MM.1S (cell line): ENCODE results near the gene FIBP.

Experiments
- DNase-seq: peaks from one replicate; pipeline ENCODE4 v3.0.0-alpha.2; 2015
- H2AFZ ChIP-seq: fragments of 300-600 bp; sonication (generic); 2 replicates; pipeline ENCODE4 v1.6.0; 2016; ENCODE audit warnings: antibody characterized with exemption, low read length
- H3F3A ChIP-seq: fragments of 300-600 bp; sonication (generic); 2 replicates; pipeline ENCODE4 v1.6.1; 2016; ENCODE audit warnings: mild to moderate bottlenecking, antibody characterized with exemption, low read length, moderate library complexity, mixed read lengths; ENCODE audit not compliant: insufficient read depth
- H3K27ac ChIP-seq: fragments of 300-600 bp; sonication (generic); 2 replicates; pipeline ENCODE4 v1.5.1; 2016; ENCODE audit warnings: mild to moderate bottlenecking, low read length
- H3K27me3 ChIP-seq: fragments of 300-600 bp; sonication (generic); replicated peaks from 2 replicates; pipeline ENCODE4 v1.6.0; 2016; ENCODE audit warnings: low read length; ENCODE audit not compliant: insufficient read depth
- H3K36me3 ChIP-seq: fragments of 300-600 bp; sonication (generic); replicated peaks from 2 replicates; pipeline ENCODE4 v1.6.1; 2016; ENCODE audit warnings: mild to moderate bottlenecking, low read length, mixed read lengths; ENCODE audit not compliant: insufficient read depth
- H3K4me1 ChIP-seq: fragments of 300-600 bp; sonication (generic); 2 replicates; pipeline ENCODE4 v1.6.1; 2016; ENCODE audit warnings: low read length, mixed read lengths
- H3K4me2 ChIP-seq: fragments of 300-600 bp; sonication (generic); 2 replicates; pipeline ENCODE4 v1.6.0; 2016; ENCODE audit warnings: low read depth, low read length
- H3K4me3 ChIP-seq: fragments of 300-600 bp; sonication (generic); 2 replicates; pipeline ENCODE4 v1.5.1; 2016; ENCODE audit warnings: low read length, mixed read lengths
- H3K79me2 ChIP-seq: fragments of 300-600 bp; sonication (generic); 2 replicates; pipeline ENCODE4 v1.6.1; 2016; ENCODE audit warnings: mixed run types, low read length, mixed read lengths
- H3K9ac ChIP-seq: fragments of 300-600 bp; sonication (generic); 2 replicates; pipeline ENCODE4 v1.6.1; 2016; ENCODE audit warnings: low read length, mixed read lengths
- H3K9me2 ChIP-seq: fragments of 300-600 bp; sonication (generic); replicated peaks from 2 replicates; pipeline ENCODE4 v1.6.1; 2016; ENCODE audit warnings: mild to moderate bottlenecking, low read length, mixed read lengths; ENCODE audit not compliant: insufficient read depth
- H3K9me3 ChIP-seq: fragments of 300-600 bp; sonication (generic); replicated peaks from 2 replicates; pipeline ENCODE4 v1.6.1; 2016; ENCODE audit warnings: mild to moderate bottlenecking, low read length, mixed read lengths; ENCODE audit not compliant: insufficient read depth
- H4K20me1 ChIP-seq: fragments of 300-600 bp; sonication (generic); 2 replicates; pipeline ENCODE4 v1.6.1; 2016; ENCODE audit warnings: mild to moderate bottlenecking, low read length, moderate library complexity, mixed read lengths; ENCODE audit not compliant: insufficient read depth
- EZH2 ChIP-seq: fragments of 300-600 bp; sonication (generic); optimal IDR thresholded peaks from 2 replicates; pipeline ENCODE3; 2017; ENCODE audit warnings: low read depth, mild to moderate bottlenecking, antibody characterized with exemption, low read length, mixed read lengths
- EZH2phosphoT487 ChIP-seq: fragments of 300-600 bp; sonication (generic); IDR thresholded peaks from 2 replicates; pipeline ENCODE4 v1.6.1; 2018; ENCODE audit warnings: antibody characterized with exemption, low read length
- TF ChIP-seq, protein P1 (sequence below): fragments of 300-600 bp; sonication (generic); IDR thresholded peaks from 2 replicates; pipeline ENCODE4 v1.5.1; 2016; ENCODE audit warnings: antibody characterized with exemption, low read length, mixed read lengths

Gene FIBP

DNA sequence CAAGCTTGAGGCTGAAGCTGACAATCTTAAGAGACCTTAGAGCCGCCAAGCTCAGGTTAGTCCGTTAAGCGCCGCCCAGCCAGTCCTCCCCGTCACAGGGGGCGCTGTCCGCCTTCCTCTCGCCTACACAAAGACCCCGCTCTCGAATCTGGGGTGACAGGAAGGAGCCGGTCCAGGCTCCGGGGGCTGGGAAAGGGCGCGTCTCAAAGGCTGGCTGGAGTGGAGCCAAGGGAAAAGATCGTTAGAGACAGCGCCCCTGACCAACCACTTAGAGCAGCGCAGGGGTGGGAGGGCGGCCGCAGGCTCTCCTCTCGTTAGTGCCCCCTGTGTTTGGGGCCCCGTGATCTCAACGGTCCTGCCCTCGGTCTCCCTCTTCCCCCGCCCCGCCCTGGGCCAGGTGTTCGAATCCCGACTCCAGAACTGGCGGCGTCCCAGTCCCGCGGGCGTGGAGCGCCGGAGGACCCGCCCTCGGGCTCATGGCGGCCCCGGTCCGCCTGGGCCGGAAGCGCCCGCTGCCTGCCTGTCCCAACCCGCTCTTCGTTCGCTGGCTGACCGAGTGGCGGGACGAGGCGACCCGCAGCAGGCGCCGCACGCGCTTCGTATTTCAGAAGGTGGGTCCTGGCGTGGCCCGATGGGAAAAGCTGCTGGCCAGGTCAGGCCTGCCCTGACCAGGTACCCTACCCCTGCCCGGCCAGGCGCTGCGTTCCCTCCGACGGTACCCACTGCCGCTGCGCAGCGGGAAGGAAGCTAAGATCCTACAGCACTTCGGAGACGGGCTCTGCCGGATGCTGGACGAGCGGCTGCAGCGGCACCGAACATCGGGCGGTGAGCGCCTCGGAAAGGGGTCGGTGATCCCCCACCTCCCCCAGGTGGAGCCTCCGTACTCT is 27.8 kb downstream of the FIBP start, which contains the start of gene MUS81:
Gene MUS81 (plus strand): TSS at position 156 of the 887 bp plus-strand sequence. CDS start 321 bp downstream, at position 477.
- Histone ChIP-seq H2AFZ (peak within 1 kb of the TSS; percentile 90), H3K9me3 (no peaks in the 10 kb centered on the region), H4K20me1 (peaks cover 13% of the 10 kb centered on the region), H3K4me2 (peak within 1 kb of the TSS; percentile 96), H3K36me3 (peaks cover 11% of the 10 kb centered on the region), H3K27ac (peak within 1 kb of the TSS; percentile 86), H3K27me3 (no peaks in the 10 kb centered on the region), H3K4me1 (peaks cover 16% of the 10 kb centered on the region), H3K9ac (peak within 1 kb of the TSS; percentile 93), H3K9me2 (no peaks in the 10 kb centered on the region), H3K79me2 (peaks cover 52% of the 10 kb centered on the region), H3F3A (peaks cover 40% of the 10 kb centered on the region), H3K4me3 (peak within 1 kb of the TSS; percentile 99)
- peak; percentile 96 for DNase-seq
- TF ChIP-seq, protein P1, sequence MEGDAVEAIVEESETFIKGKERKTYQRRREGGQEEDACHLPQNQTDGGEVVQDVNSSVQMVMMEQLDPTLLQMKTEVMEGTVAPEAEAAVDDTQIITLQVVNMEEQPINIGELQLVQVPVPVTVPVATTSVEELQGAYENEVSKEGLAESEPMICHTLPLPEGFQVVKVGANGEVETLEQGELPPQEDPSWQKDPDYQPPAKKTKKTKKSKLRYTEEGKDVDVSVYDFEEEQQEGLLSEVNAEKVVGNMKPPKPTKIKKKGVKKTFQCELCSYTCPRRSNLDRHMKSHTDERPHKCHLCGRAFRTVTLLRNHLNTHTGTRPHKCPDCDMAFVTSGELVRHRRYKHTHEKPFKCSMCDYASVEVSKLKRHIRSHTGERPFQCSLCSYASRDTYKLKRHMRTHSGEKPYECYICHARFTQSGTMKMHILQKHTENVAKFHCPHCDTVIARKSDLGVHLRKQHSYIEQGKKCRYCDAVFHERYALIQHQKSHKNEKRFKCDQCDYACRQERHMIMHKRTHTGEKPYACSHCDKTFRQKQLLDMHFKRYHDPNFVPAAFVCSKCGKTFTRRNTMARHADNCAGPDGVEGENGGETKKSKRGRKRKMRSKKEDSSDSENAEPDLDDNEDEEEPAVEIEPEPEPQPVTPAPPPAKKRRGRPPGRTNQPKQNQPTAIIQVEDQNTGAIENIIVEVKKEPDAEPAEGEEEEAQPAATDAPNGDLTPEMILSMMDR: peak; percentile 90
- TF ChIP-seq EZH2: no peak

DNA sequence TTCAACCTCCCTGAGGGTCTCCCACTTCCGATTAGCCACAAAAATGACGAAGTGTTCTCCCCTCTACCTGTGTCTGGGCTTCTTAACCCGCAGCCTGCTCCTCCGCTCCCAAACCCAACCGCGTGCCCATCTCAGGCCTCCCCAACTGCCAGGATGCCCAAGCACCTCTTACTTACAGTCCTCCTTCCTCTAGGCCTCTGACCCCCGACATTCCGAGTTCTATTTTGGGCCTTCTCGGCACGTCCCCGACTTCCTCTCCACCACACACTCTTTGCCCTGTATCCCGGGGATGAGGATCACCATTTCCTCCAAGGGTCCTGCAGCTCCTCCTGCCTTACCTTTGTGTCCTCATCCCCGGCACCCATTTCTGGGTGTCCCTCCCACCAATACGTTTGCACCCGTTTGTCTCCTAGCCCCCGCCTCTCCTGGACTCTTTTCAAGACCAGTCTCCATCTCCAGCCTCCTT is 28.4 kb downstream of the FIBP start:
- TF ChIP-seq EZH2phosphoT487: no peak
- no peak for TF ChIP-seq EZH2
- TF ChIP-seq, protein P1: no peak
- Histone ChIP-seq H3K9me2 (no peaks in the 10 kb centered on the region), H3K4me2 (peak overlapping the region; percentile 96), H3K4me1 (peaks cover 16% of the 10 kb centered on the region), H3K79me2 (peaks cover 59% of the 10 kb centered on the region), H3K4me3 (peak overlapping the region; percentile 99), H3K36me3 (peaks cover 17% of the 10 kb centered on the region), H3K27me3 (no peaks in the 10 kb centered on the region), H3F3A (peaks cover 42% of the 10 kb centered on the region), H2AFZ (peak overlapping the region; percentile 67), H3K9ac (peak overlapping the region; percentile 93), H3K9me3 (no peaks in the 10 kb centered on the region), H3K27ac (peak overlapping the region; percentile 86), H4K20me1 (peaks cover 20% of the 10 kb centered on the region)
- peak; percentile 55 for DNase-seq

DNA sequence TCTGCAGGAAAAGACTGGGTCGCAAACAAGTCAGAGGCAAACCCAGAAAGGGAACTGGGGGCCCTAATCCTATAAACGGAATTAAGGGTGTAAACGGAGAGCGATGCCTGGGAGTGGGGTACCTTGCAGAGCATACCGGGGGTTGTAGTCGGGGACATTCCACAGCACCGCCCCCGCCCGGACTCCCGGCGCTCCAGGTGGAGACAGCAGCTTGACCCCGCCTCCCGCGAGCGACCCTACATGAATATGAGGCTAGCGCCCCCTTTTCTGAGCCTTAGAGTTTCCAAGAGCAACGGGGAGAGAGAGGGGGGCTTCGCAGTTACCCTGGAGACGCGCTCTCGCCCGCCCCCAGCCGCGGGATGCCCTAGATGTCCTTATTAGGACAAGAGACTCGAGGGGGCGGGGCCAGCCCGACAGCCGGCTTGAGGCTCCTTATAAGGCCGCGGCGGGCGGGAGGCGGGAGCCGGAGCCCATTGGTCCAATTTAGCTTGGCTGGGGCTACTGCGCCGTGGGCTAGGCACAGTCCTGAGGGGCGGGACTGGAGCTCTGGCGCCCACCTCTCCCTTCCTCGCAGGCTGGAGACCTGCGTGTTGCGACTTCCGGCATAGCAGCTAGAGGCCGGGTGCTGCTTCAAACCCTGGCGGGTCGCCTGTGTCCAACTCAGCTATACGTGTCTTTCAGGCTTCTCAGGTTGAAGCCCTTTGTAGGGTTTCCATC is 29.0 kb downstream of the FIBP start:
- Histone ChIP-seq H3K36me3 (peaks cover 23% of the 10 kb centered on the region), H3K9ac (peak overlapping the region; percentile 93), H3K27me3 (no peaks in the 10 kb centered on the region), H2AFZ (peak overlapping the region; percentile 90), H3K9me3 (no peaks in the 10 kb centered on the region), H4K20me1 (peaks cover 25% of the 10 kb centered on the region), H3K4me2 (peak overlapping the region; percentile 96), H3K9me2 (no peaks in the 10 kb centered on the region), H3K4me3 (peak overlapping the region; percentile 99), H3K79me2 (peaks cover 65% of the 10 kb centered on the region), H3K27ac (peak overlapping the region; percentile 86), H3F3A (peaks cover 47% of the 10 kb centered on the region), H3K4me1 (peaks cover 16% of the 10 kb centered on the region)
- TF ChIP-seq EZH2 (no peak), EZH2phosphoT487 (no peak)
- TF ChIP-seq, protein P1: peak; percentile 12; the same call in 1 of the 2 replicates
- DNase-seq: peak; percentile 99
